Vagina (tissue), 2 donors: ENCODE measurements around the gene GPR42.

Experiments used
- CTCF ChIP-seq, 3 experiments: fragments of 450-650 bp in 2 of 3; fragments of 200-600 bp in 1 of 3; sonication (generic) in 1 of 3; IDR thresholded peaks; one replicate each; pipeline ENCODE4 v1.5.1; 2017 to 2019; ENCODE audit warnings: antibody characterized with exemption in 3 of 3, mild to moderate bottlenecking in 2 of 3, moderate library complexity in 2 of 3
- POLR2A ChIP-seq, 2 donors: fragments of 450-650 bp; IDR thresholded peaks; one replicate each; pipeline ENCODE4 v1.6.1; 2017; ENCODE audit warnings: antibody characterized with exemption in 2 of 2, mild to moderate bottlenecking in 2 of 2, moderate library complexity in 2 of 2
- POLR2AphosphoS5 ChIP-seq, 2 donors: sonication (generic); formaldehyde crosslinking; IDR thresholded peaks; one replicate each; pipeline ENCODE4 v1.9.0; 2017; ENCODE audit warnings: antibody characterized with exemption in 2 of 2, mild to moderate bottlenecking in 2 of 2, low read depth in 1 of 2; ENCODE audit not compliant: insufficient read depth in 1 of 2

GRCh38 chr19:35346193-35347052 is 24.4 kb upstream of the GPR42 start:
- TF ChIP-seq CTCF (IDR thresholded peaks at IDR 0.05) (no peak), POLR2A (IDR thresholded peaks at IDR 0.05) (no peak), POLR2AphosphoS5 (IDR thresholded peaks at IDR 0.05; ENCODE audit: insufficient read depth in 1 of 2, low read depth in 1 of 2) (no peak)
